DND-41 (cell line): ENCODE measurements around the gene PXMP4.

Experiments used
- CTCF ChIP-seq: IDR thresholded peaks from 2 replicates; pipeline ENCODE4 v1.5.1; 2012; ENCODE audit warnings: borderline replicate concordance, low read length, moderate library complexity, mild to moderate bottlenecking; ENCODE audit not compliant: poor library complexity, severe bottlenecking; ENCODE audit errors: extremely low read depth
- EZH2 ChIP-seq: IDR thresholded peaks from 3 replicates; pipeline ENCODE4 v1.6.1; 2012; ENCODE audit warnings: borderline replicate concordance, low read depth, mild to moderate bottlenecking, moderate library complexity, low read length, inconsistent platforms; ENCODE audit not compliant: severe bottlenecking

- TF ChIP-seq CTCF (no peak), EZH2 (no peak)
Observed at GRCh38 chr20:33664762-33665144, 55.4 kb downstream of the PXMP4 start.
